Measurements from ENCODE around the gene STAU1.

- no peak for TF ChIP-seq CTCF (IDR thresholded peaks at IDR 0.05)
- TF ChIP-seq POLR2A (IDR thresholded peaks at IDR 0.05): no peak
- TF ChIP-seq EP300 (IDR thresholded peaks at IDR 0.05): no peak
Observed at GRCh38 chr20:49091104-49091503, 97.0 kb downstream of the STAU1 start.

Measured in ovary (tissue), 3 donors.